WTC11 (cell line): ENCODE data around the gene TMEM231. TPM values are rescaled to one million over a fixed set of nuclear protein-coding genes. Genes with fewer than 3 reads are reported as not detected.

ENCODE experiments used
- CDX4 ChIP-seq: fragments of 250-450 bp; sonication (Bioruptor Pico); IDR thresholded peaks from 2 replicates; pipeline ENCODE4 v1.9.0; 2021; ENCODE audit warnings: moderate library complexity, mild to moderate bottlenecking, inconsistent platforms, borderline replicate concordance
- ELF4 ChIP-seq: sonication (generic); formaldehyde crosslinking; IDR thresholded peaks from 2 replicates; pipeline ENCODE4 v1.8.1; 2022; ENCODE audit warnings: low read depth, mild to moderate bottlenecking, moderate library complexity, missing genetic modification reagents
- FOXP1 ChIP-seq: sonication (generic); formaldehyde crosslinking; IDR thresholded peaks from 2 replicates; pipeline ENCODE4 v1.8.0; 2022; ENCODE audit warnings: missing genetic modification reagents, mild to moderate bottlenecking, moderate library complexity, borderline replicate concordance
- GABPB1 ChIP-seq: sonication (generic); formaldehyde crosslinking; IDR thresholded peaks from 2 replicates; pipeline ENCODE4 v1.8.1; 2023; ENCODE audit warnings: mild to moderate bottlenecking, missing genetic modification reagents
- GRHL2 ChIP-seq: fragments of 250-450 bp; sonication (Bioruptor Pico); IDR thresholded peaks from 2 replicates; pipeline ENCODE4 v1.8.0; 2022; ENCODE audit warnings: mild to moderate bottlenecking, moderate library complexity; ENCODE audit not compliant: insufficient replicate concordance, severe bottlenecking
- JAZF1 ChIP-seq: fragments of 250-450 bp; sonication (Bioruptor Pico); IDR thresholded peaks from 2 replicates; pipeline ENCODE4 v1.9.0; 2021; ENCODE audit warnings: moderate library complexity, mild to moderate bottlenecking, inconsistent platforms
- MYBL2 ChIP-seq: sonication (generic); formaldehyde crosslinking; IDR thresholded peaks from 2 replicates; pipeline ENCODE4 v1.8.1; 2023; ENCODE audit warnings: mild to moderate bottlenecking, moderate library complexity, missing genetic modification reagents
- NFYB ChIP-seq: sonication (generic); formaldehyde crosslinking; conservative IDR thresholded peaks from 2 replicates; pipeline ENCODE4 v1.8.0; 2022; ENCODE audit warnings: low read depth, missing genetic modification reagents
- PRDM15 ChIP-seq: sonication (generic); formaldehyde crosslinking; IDR thresholded peaks from 2 replicates; pipeline ENCODE4 v1.8.0; 2022; ENCODE audit warnings: missing genetic modification reagents
- RELA ChIP-seq: sonication (generic); formaldehyde crosslinking; IDR thresholded peaks from 2 replicates; pipeline ENCODE4 v1.8.1; 2022; ENCODE audit warnings: missing genetic modification reagents, mild to moderate bottlenecking, borderline replicate concordance
- SMAD3 ChIP-seq: sonication (generic); formaldehyde crosslinking; IDR thresholded peaks from 2 replicates; pipeline ENCODE4 v1.8.0; 2022; ENCODE audit warnings: missing genetic modification reagents, mild to moderate bottlenecking, borderline replicate concordance
- SP1 ChIP-seq: sonication (generic); formaldehyde crosslinking; conservative IDR thresholded peaks from 2 replicates; pipeline ENCODE4 v1.8.1; 2022; ENCODE audit warnings: missing genetic modification reagents
- TCF7 ChIP-seq: sonication (generic); formaldehyde crosslinking; IDR thresholded peaks from 2 replicates; pipeline ENCODE4 v1.8.0; 2022; ENCODE audit warnings: mild to moderate bottlenecking, low read depth, missing genetic modification reagents, moderate library complexity
- ZNF512 ChIP-seq: sonication (generic); formaldehyde crosslinking; IDR thresholded peaks from 2 replicates; pipeline ENCODE4 v1.8.1; 2022; ENCODE audit warnings: missing genetic modification reagents, borderline replicate concordance
- ZNF671 ChIP-seq: fragments of 250-450 bp; sonication (Bioruptor Pico); IDR thresholded peaks from 2 replicates; pipeline ENCODE4 v1.8.0; 2021; ENCODE audit warnings: mild to moderate bottlenecking
- total RNA-seq: library from RNA; stranded (reverse); gene quantifications from 3 replicates; pipeline ENCODE4 v1.2.3, GENCODE V29; 2021
- TF ChIP-seq, protein P1 (sequence below): sonication (generic); formaldehyde crosslinking; IDR thresholded peaks from 2 replicates; pipeline ENCODE4 v1.8.0; 2022; ENCODE audit warnings: mild to moderate bottlenecking, missing genetic modification reagents
- TF ChIP-seq, protein P2 (sequence below): fragments of 250-450 bp; sonication (Bioruptor Pico); IDR thresholded peaks from 2 replicates; pipeline ENCODE4 v1.9.0; 2021; ENCODE audit warnings: mild to moderate bottlenecking, borderline replicate concordance

TMEM231 gene
- total RNA-seq, 1 experiment from 2014 or later: 12.0 TPM

DNA sequence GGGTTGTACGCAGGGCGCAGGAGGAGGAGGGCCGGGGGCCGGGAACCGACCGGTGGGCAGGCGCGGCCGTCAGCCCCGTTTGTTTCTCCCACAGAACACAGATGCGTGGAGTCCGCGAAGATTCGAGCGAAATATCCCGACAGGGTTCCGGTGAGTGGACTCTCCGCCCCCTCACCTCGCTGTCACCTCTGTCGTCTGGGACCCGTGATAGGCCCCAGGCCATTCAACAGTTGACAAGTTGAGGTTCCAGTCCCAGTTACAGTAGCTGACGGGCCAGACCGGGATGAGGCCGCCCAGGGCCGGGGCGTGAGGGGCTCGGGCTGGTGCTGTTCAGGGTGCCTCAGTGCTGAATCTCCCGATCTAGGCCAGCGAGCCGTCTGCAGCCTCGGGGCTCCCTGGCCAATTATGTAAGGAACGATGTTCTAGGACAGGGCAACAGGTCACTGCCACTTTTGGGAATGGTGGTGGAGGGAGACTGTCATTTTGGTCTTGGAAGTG is 10.8 kb upstream of the TMEM231 start (continued):
- TF ChIP-seq, protein P1, sequence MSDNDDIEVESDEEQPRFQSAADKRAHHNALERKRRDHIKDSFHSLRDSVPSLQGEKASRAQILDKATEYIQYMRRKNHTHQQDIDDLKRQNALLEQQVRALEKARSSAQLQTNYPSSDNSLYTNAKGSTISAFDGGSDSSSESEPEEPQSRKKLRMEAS (CRISPR knock-in tag): peak; percentile 6; the same call in 1 of the 2 replicates
- TF ChIP-seq SP1 (CRISPR knock-in tag): no peak
- no peak for TF ChIP-seq ELF4
- no peak for TF ChIP-seq PRDM15 (CRISPR knock-in tag)
- TF ChIP-seq JAZF1 (CRISPR knock-in tag): no peak
- no peak for TF ChIP-seq ZNF671 (CRISPR knock-in tag)
- no peak for TF ChIP-seq NFYB (CRISPR knock-in tag)
- no peak for TF ChIP-seq GRHL2 (CRISPR knock-in tag)
- TF ChIP-seq GABPB1 (CRISPR knock-in tag): no peak
- no peak for TF ChIP-seq RELA
- TF ChIP-seq ZNF512: no peak
- no peak for TF ChIP-seq CDX4
- TF ChIP-seq, protein P2, sequence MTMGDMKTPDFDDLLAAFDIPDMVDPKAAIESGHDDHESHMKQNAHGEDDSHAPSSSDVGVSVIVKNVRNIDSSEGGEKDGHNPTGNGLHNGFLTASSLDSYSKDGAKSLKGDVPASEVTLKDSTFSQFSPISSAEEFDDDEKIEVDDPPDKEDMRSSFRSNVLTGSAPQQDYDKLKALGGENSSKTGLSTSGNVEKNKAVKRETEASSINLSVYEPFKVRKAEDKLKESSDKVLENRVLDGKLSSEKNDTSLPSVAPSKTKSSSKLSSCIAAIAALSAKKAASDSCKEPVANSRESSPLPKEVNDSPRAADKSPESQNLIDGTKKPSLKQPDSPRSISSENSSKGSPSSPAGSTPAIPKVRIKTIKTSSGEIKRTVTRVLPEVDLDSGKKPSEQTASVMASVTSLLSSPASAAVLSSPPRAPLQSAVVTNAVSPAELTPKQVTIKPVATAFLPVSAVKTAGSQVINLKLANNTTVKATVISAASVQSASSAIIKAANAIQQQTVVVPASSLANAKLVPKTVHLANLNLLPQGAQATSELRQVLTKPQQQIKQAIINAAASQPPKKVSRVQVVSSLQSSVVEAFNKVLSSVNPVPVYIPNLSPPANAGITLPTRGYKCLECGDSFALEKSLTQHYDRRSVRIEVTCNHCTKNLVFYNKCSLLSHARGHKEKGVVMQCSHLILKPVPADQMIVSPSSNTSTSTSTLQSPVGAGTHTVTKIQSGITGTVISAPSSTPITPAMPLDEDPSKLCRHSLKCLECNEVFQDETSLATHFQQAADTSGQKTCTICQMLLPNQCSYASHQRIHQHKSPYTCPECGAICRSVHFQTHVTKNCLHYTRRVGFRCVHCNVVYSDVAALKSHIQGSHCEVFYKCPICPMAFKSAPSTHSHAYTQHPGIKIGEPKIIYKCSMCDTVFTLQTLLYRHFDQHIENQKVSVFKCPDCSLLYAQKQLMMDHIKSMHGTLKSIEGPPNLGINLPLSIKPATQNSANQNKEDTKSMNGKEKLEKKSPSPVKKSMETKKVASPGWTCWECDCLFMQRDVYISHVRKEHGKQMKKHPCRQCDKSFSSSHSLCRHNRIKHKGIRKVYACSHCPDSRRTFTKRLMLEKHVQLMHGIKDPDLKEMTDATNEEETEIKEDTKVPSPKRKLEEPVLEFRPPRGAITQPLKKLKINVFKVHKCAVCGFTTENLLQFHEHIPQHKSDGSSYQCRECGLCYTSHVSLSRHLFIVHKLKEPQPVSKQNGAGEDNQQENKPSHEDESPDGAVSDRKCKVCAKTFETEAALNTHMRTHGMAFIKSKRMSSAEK (CRISPR knock-in tag): no peak
- no peak for TF ChIP-seq MYBL2
- 0 out of 2 replicates have a peak, but pooled peaks have one; percentile 37 for TF ChIP-seq FOXP1 (CRISPR knock-in tag)
- no peak for TF ChIP-seq TCF7 (CRISPR knock-in tag)
- no peak for TF ChIP-seq SMAD3 (CRISPR knock-in tag)
